Endothelial cell of umbilical vein (primary cell): ENCODE data around the gene TNFAIP6. TPM values are rescaled to one million over a fixed set of nuclear protein-coding genes. Genes with fewer than 3 reads are reported as not detected.

Experiments
- BruUV-seq: library from RNA; stranded (reverse); fragments of 400-500 nt; replicated peaks from 2 replicates; lab custom pipeline; 2021; lab: Mats Ljungman, UMichigan
- CTCF ChIA-PET: fragments of 300-600, 350-600 bp; sonication (Branson Sonifier 250); formaldehyde crosslinking; loops from one replicate; lab custom pipeline; 2021; ENCODE audit warnings: antibody characterized with exemption, inconsistent platforms; lab: Charles Lee
- POLR2A ChIA-PET: fragments of 300-600, 350-600 bp; sonication (Branson Sonifier 250); formaldehyde crosslinking; loops from one replicate; lab custom pipeline; 2021; ENCODE audit warnings: antibody characterized with exemption, inconsistent platforms; lab: Charles Lee
- DNase-seq: peaks from one replicate; pipeline ENCODE4 v3.0.0-alpha.2; 2011; ENCODE audit warnings: low read depth, low spot score
- FAIRE-seq: peaks from 2 replicates; lab custom pipeline; 2011; peaks lifted over from hg19 to GRCh38; lab: Jason Lieb, UNC
- H2AFZ ChIP-seq: 2 replicates; pipeline ENCODE4 v1.6.0; 2012; ENCODE audit warnings: low read depth, low read length, control low read depth, inconsistent platforms
- H3K27ac ChIP-seq: 2 replicates; pipeline ENCODE4 v1.5.1; 2011; ENCODE audit warnings: low read depth, mild to moderate bottlenecking, control low read depth, low read length, moderate library complexity; ENCODE audit not compliant: insufficient read depth
- H3K27me3 ChIP-seq, 2 experiments: 2 replicates each; pipeline versions ENCODE4 v1.6.0 to v1.6.1; 2011; ENCODE audit warnings: low read length in 2 of 2, mixed read lengths in 1 of 2; ENCODE audit not compliant: control insufficient read depth in 2 of 2, insufficient read depth in 2 of 2
- H3K36me3 ChIP-seq, 2 experiments: 2 replicates in 1 of 2; 3 replicates in 1 of 2; pipeline ENCODE4 v1.5.1; 2011; ENCODE audit warnings: low read length in 2 of 2, mild to moderate bottlenecking in 1 of 2, moderate library complexity in 1 of 2; ENCODE audit not compliant: control insufficient read depth in 2 of 2, insufficient read depth in 2 of 2; ENCODE audit errors: extremely low read depth in 1 of 2
- H3K4me1 ChIP-seq: 3 replicates; pipeline ENCODE4 v1.5.1; 2011; ENCODE audit warnings: mild to moderate bottlenecking, low read length; ENCODE audit not compliant: control insufficient read depth, insufficient read depth; ENCODE audit errors: extremely low read depth
- H3K4me2 ChIP-seq: 2 replicates; pipeline ENCODE4 v1.6.1; 2011; ENCODE audit warnings: low read length, control low read depth, mixed read lengths; ENCODE audit not compliant: insufficient read depth
- H3K4me3 ChIP-seq, 3 experiments: fragments of 200-600 bp in 1 of 3; sonication (generic), shearing (Covaris generic) in 1 of 3; replicated peaks in 1 of 3; 2 replicates each; pipeline ENCODE4 v1.5.1; 2011 to 2016; ENCODE audit warnings: control low read depth in 3 of 3, low read length in 3 of 3, mild to moderate bottlenecking in 2 of 3, inconsistent platforms in 1 of 3, low read depth in 1 of 3, moderate library complexity in 1 of 3; ENCODE audit not compliant: insufficient read depth in 1 of 3
- H3K79me2 ChIP-seq: 2 replicates; pipeline ENCODE4 v1.6.0; 2012; ENCODE audit warnings: low read length, inconsistent platforms; ENCODE audit not compliant: control insufficient read depth, insufficient read depth
- H3K9ac ChIP-seq: replicated peaks from 2 replicates; pipeline ENCODE3; 2011; ENCODE audit warnings: low read length, control low read depth; ENCODE audit not compliant: insufficient read depth; ENCODE audit errors: extremely low read depth
- H3K9me1 ChIP-seq: replicated peaks from 3 replicates; pipeline ENCODE4 v1.6.0; 2011; ENCODE audit warnings: mild to moderate bottlenecking, low read length; ENCODE audit not compliant: control insufficient read depth, insufficient read depth; ENCODE audit errors: extremely low read depth
- H3K9me3 ChIP-seq: replicated peaks from 2 replicates; pipeline ENCODE4 v1.5.1; 2012; ENCODE audit warnings: low read length, inconsistent platforms; ENCODE audit not compliant: control insufficient read depth, insufficient read depth
- H4K20me1 ChIP-seq: replicated peaks from 2 replicates; pipeline ENCODE3; 2011; ENCODE audit warnings: mild to moderate bottlenecking, low read length; ENCODE audit not compliant: control insufficient read depth, insufficient read depth; ENCODE audit errors: extremely low read depth
- CTCF ChIP-seq, 2 donors: IDR thresholded peaks; 1 replicate in 1 of 2; 2 replicates in 1 of 2; pipeline ENCODE4 v1.5.1; 2011; ENCODE audit warnings: low read length in 2 of 2, mild to moderate bottlenecking in 2 of 2, moderate library complexity in 2 of 2, control low read depth in 1 of 2, inconsistent platforms in 1 of 2, low read depth in 1 of 2; ENCODE audit not compliant: insufficient read depth in 1 of 2; ENCODE audit errors: extremely low read depth in 1 of 2
- EZH2 ChIP-seq: IDR thresholded peaks from 2 replicates; pipeline ENCODE4 v1.6.1; 2012; ENCODE audit warnings: borderline replicate concordance, low read depth, mild to moderate bottlenecking, moderate library complexity, low read length, inconsistent platforms; ENCODE audit not compliant: severe bottlenecking
- FOS ChIP-seq: IDR thresholded peaks from 2 replicates; pipeline ENCODE4 v1.6.1; 2011; ENCODE audit warnings: mild to moderate bottlenecking, low read length, moderate library complexity, borderline replicate concordance; ENCODE audit not compliant: insufficient read depth
- GATA2 ChIP-seq: IDR thresholded peaks from 2 replicates; pipeline ENCODE4 v1.7.0; 2011; ENCODE audit warnings: low read depth, mild to moderate bottlenecking, moderate library complexity, mixed read lengths, low read length; ENCODE audit not compliant: insufficient read length, insufficient read depth
- JUN ChIP-seq: IDR thresholded peaks from 2 replicates; pipeline ENCODE4 v1.6.1; 2011; ENCODE audit warnings: borderline replicate concordance, low read depth; ENCODE audit not compliant: insufficient read length, insufficient read depth
- MAX ChIP-seq: IDR thresholded peaks from 2 replicates; pipeline ENCODE4 v1.6.1; 2011; ENCODE audit not compliant: insufficient read depth, insufficient read length
- MYC ChIP-seq: IDR thresholded peaks from one replicate; pipeline ENCODE4 v1.6.1; 2011; ENCODE audit warnings: mild to moderate bottlenecking, low read depth, low read length
- POLR2A ChIP-seq: IDR thresholded peaks from 2 replicates; pipeline ENCODE4 v1.6.1; 2012; ENCODE audit warnings: low read depth, mild to moderate bottlenecking, control low read depth, low read length
- POLR2AphosphoS5 ChIP-seq: IDR thresholded peaks from 2 replicates; pipeline ENCODE4 v1.6.1; 2012; ENCODE audit warnings: low read depth, mild to moderate bottlenecking, control low read depth, low read length, moderate library complexity; ENCODE audit not compliant: insufficient read depth
- dilution Hi-C: fragments of 300-500 bp; cut with MboI; formaldehyde crosslinking; loops from one replicate; pipeline ENCODE4 v1.15.0; 2019; ENCODE audit warnings: low sequenced_read_pairs; ENCODE audit not compliant: extremely low pct_ligation_motif_present
- intact Hi-C: fragments of 100-400 bp; cut with micrococcal nuclease; formaldehyde crosslinking; loops from one replicate; pipeline ENCODE4 v1.10.0; 2022
- polyA plus RNA-seq, 4 experiments: library from polyadenylated mRNA; depleted of rRNA in 3 of 4; stranded (reverse) in 3 of 4; unstranded in 1 of 4; fragments of >200 nt; gene quantifications; 2 replicates each; pipeline versions ENCODE4 v1.2.1 to v1.2.3, GENCODE V29; 2011 to 2012; ENCODE audit warnings: missing spikeins in 1 of 4
- total RNA-seq: library from RNA; stranded (reverse); gene quantifications from 2 replicates; pipeline ENCODE4 v1.2.3, GENCODE V29; 2021

The TNFAIP6 gene
- total and polyA plus RNA-seq, 2 donors (not counting 3 experiments of a cell fraction or from before 2014, with no cell fraction given), result not detected

- no peak overlapping the region for H2AFZ ChIP-seq
- H3K4me3 ChIP-seq, result no peak overlapping the region
- H3K9ac ChIP-seq, result no peak overlapping the region
- no TSS peak for BruUV-seq
- DNase-seq, result no peak
- no peaks in the 10 kb centered on the region for H3K79me2 ChIP-seq
- no peak for TF ChIP-seq MYC
- TF ChIP-seq FOS, result no peak
- no peak for TF ChIP-seq MAX
- TF ChIP-seq POLR2A, result no peak
- no peak for TF ChIP-seq EZH2
- no peak for TF ChIP-seq JUN
- TF ChIP-seq POLR2AphosphoS5, result no peak
- no peak for TF ChIP-seq CTCF (IDR thresholded peaks at IDR 0.05; ENCODE audit: extremely low read depth in 1 of 2, insufficient read depth in 1 of 2, low read depth in 1 of 2, low read length in 2 of 2)
- TF ChIP-seq GATA2, result no peak
- H3K27me3 ChIP-seq, result no peaks in the 10 kb centered on the region
- H3K4me1 ChIP-seq, result no peaks in the 10 kb centered on the region
- CTCF ChIA-PET, result no interaction called here
- H3K27ac ChIP-seq, result no peak overlapping the region
- dilution Hi-C loops, result no loop called here
- intact Hi-C loops, result no loop called here
- no peak for FAIRE-seq
- POLR2A ChIA-PET, result no interaction called here
- no peak overlapping the region for H3K4me2 ChIP-seq
- H4K20me1 ChIP-seq, result no peaks in the 10 kb centered on the region
- H3K36me3 ChIP-seq, result no peaks in the 10 kb centered on the region
- no peaks in the 10 kb centered on the region for H3K9me3 ChIP-seq
- no peaks in the 10 kb centered on the region for H3K9me1 ChIP-seq
Measured at GRCh38 chr2:151399981-151400380, 42.6 kb downstream of the TNFAIP6 start.
